Measurements from ENCODE around the gene PROZ.

The PROZ gene

GRCh38 chr13:113182046-113182445 is 23.6 kb downstream of the PROZ start:
- DNase-seq = no peak

- DNase-seq = no peak
Observed at GRCh38 chr13:113183450-113184129, 25.1 kb downstream of the PROZ start.

GRCh38 chr13:113184568-113185440 is 26.4 kb downstream of the PROZ start:
- DNase-seq = no peak

- DNase-seq = no peak
Observed at GRCh38 chr13:113186061-113186900, 27.8 kb downstream of the PROZ start.

DNA sequence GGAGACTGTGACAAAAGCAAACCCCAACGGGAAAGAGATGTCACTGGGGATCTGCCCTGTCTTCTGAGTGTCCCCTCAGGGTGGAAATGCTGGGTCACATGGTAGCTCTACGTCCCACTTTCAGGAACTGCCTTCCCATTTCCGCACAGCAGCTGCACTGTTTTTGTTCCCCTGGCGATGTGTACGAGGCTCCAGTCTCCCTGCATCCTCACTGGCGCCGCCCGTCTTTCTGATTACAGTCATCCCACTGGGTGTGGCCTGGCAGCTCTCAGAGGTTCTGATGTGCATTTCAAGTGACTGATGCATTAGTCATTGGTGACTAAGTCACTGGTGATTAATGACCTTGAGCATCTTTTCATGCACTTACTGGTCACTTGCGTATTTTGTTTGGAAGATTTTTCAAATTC is 28.8 kb downstream of the PROZ start:
- DNase-seq = no peak

DNA sequence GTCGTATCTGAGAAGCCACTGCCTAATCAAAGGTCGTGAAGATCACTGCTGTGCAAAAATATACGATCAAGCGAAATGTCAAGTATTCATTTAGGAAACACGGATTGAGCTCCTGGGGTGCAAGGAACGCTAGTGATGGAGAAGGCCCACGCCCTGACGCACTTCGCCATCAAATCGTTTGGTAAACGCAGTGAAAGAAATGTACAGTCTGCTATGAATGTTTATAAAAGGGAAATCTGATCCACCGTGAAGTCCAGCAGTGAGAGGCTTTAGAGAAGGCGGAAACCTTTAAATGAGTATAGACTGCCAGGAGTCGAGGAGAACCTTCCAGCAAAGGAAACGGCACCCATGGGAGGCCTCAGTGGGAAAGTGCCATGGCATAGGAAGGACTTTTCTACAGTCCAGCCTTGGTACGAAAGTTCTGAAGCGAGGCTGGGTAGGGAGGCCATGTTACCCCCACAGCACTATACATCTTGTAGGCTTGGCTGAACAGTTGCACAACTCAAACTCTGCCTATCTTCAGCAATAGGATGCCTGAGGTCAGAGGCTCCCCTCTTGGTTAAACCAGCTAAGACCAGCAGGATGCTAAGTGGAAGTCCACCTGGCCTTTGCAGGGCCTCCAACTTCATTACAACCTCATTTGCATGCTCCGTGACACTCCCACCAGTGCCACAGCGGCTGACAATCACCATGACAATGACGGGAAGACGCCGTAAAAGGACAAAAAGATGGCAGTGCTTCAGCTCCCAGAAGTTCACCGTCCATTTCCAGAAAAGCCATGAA is 29.6 kb downstream of the PROZ start:
- no peak for DNase-seq

DNA sequence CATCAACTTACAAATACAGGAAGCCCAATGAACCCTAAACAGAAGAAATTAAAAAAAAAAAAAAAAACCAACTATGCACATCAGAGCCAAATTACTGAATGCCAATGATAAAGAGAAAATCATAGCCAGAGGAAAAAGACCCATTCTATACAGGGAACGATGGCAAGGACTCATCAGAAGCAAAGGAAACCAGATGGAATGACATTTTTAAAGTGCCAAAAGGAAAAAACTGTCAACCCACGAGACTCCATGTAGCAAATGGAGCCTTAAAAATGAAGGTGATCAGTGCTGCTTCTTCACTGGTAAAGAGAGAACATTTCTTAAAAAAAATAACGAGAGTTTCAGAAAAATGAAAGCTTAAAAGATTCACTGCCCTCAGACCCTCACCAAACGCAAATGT is 31.7 kb downstream of the PROZ start:
- no peak for DNase-seq

- no peak for DNase-seq
Observed at GRCh38 chr13:113192279-113192678, 33.8 kb downstream of the PROZ start.

GRCh38 chr13:113192902-113193301 is 34.5 kb downstream of the PROZ start:
- DNase-seq = no peak

DNA sequence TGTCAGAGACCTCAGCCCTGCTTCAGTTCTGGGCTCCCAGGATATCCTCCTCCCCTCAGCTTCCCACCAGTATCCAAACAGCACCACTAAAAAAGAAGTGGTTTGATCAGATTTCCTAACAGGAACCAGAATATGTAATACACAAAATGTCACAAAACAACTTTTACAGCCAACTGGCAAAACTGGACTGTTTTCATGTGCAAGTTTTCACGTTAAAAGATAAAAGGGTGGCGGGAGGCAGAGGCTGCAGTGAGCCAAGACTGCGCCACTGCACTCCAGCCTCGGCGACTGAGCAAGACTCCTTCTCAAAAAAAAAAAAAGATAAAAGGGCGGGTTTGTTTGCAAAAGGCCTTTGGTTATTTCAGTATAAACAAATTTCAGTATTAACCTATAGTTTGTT is 36.9 kb downstream of the PROZ start:
- DNase-seq = no peak

DNA sequence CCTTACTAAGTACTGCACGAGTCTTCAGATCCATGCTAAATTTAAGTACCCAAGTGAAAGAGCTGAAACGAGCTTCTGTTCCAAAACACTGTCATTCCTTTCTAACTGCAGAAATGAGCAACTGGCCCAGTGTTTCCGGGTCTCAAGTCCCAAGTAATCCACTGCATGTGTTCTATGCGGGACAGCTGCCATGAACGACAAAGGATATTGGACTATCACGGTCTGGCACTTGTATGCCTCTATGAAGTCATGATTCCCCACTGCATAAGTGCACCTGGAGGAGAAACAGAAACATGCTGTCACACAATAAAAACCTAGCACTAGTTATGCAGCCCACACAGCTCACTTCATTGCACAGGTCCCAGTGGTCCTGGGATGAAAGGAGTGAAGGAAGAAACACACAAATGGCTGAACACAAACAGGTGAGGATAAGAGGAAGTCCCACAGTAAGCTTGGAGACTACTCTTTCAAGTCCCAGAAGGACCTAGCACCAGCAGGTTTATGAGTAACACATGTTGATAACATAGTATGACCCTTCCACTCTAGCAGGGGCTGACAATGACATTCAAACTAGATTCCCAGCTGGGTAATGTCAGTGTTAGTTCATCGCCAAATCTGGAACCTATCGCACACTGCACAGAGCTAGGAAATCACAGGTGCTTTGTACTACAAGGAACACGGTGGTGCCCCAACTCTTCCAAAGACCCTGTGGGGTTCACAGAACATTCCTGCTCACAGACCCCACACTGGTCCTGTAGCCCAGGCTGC is 38.7 kb downstream of the PROZ start:
- no peak for DNase-seq

DNA sequence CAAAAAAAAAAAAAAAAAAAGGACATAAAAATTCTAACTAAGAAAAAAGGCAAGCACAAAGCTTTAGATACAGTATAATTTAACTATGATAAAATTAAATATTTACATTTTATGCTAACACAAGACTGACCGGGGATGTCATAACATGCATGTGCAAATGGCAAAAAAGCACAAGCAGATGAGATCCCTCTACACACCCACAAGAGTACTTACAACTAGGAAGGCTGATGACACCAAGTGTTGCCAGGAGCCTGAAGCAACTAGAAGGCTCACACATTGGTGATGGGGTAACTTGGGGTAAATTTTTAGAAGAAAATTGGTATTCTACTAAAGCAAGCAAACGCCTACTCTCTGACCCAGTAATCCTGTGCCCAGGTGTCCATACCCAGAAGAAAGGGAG is 43.4 kb downstream of the PROZ start:
- no peak for DNase-seq

- no peak for DNase-seq
Observed at GRCh38 chr13:113202912-113203311, 44.5 kb downstream of the PROZ start.

GRCh38 chr13:113203507-113204377 is 45.3 kb downstream of the PROZ start:
- DNase-seq = no peak

GRCh38 chr13:113204378-113204734 is 45.9 kb downstream of the PROZ start:
- no peak for DNase-seq

GRCh38 chr13:113205428-113205931 is 47.0 kb downstream of the PROZ start:
- no peak for DNase-seq

DNA sequence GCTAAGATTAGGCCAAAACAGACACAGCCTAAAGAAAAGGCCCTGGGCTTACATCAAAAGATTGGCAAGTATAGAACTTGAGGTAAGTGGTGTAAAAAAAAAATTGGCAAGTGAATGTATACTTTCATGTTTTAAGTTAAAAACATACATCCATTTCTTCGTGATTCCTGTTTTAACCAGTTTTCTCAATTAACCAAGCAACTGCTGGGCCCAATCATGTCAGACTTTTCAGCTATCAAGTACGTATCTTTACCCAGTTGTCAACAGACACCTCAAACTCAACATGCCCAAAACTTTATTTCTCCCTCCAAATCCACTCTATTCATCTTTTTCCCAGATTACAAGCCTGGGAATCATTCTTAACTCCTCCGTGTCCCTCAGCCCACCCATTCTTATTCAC is 49.0 kb downstream of the PROZ start:
- no peak for DNase-seq

- DNase-seq = no peak
Observed at GRCh38 chr13:113207890-113208420, 49.5 kb downstream of the PROZ start.

- peak; percentile 83 for DNase-seq
Observed at GRCh38 chr13:113208421-113209335, 50.2 kb downstream of the PROZ start, which contains the start of gene PCID2. Gene PCID2, minus strand, starts transcription at chr13:113208669. Its CDS starts 35 bp downstream, at chr13:113208634.

All from activated gamma-delta T cell (primary cell).